ENCODE measurements around the gene ACTR3C.

GRCh38 chr7:150372271-150373048, 49.1 kb upstream of the ACTR3C start:
- TF ChIP-seq POLR2AphosphoS5 (IDR thresholded peaks at IDR 0.05; ENCODE audit: low read depth, low read length) (no peak), POLR2A (IDR thresholded peaks at IDR 0.05; ENCODE audit: low read depth, low read length) (no peak)

Data from GM12892 (cell line).